ENCODE results near the gene RDH8. TPM values are rescaled to one million over a fixed set of nuclear protein-coding genes. Genes with fewer than 3 reads are reported as not detected.

RDH8 gene
- total and polyA plus RNA-seq, 2 donors (not counting 1 experiment from before 2014, with no cell fraction given): 0.06 TPM; not detected in 1

- Histone ChIP-seq H4K20me1 (ENCODE audit: control insufficient read depth, extremely low read depth, insufficient read depth, low read length) (no peaks in the 10 kb centered on the region), H3K27ac (ENCODE audit: insufficient read depth, low read length) (no peak overlapping the region), H2AFZ (ENCODE audit: low read length) (no peak overlapping the region), H3K4me3 (replicated peaks in 1 of 4; ENCODE audit: control extremely low read depth in 1 of 4, insufficient read depth in 1 of 4, low read depth in 3 of 4, low read length in 4 of 4) (no peak overlapping the region), H3K79me2 (ENCODE audit: control insufficient read depth, insufficient read depth, low read length) (no peaks in the 10 kb centered on the region), H3K36me3 (ENCODE audit: control insufficient read depth, insufficient read depth, low read length) (no peaks in the 10 kb centered on the region), H3K4me1 (ENCODE audit: control insufficient read depth, extremely low read depth, insufficient read depth, low read length) (no peaks in the 10 kb centered on the region), H3K9me3 (ENCODE audit: control insufficient read depth, insufficient read depth, low read depth, low read length) (no peaks in the 10 kb centered on the region), H3K4me2 (ENCODE audit: extremely low read depth, insufficient read depth, low read length) (no peak overlapping the region), H3K27me3 (ENCODE audit: control insufficient read depth, insufficient read depth, low read length) (no peaks in the 10 kb centered on the region), H3K9ac (ENCODE audit: insufficient read depth, low read length) (no peak overlapping the region)
- TF ChIP-seq EZH2 (IDR thresholded peaks at IDR 0.05; ENCODE audit: low read length, missing control alignments): no peak
- no peak for TF ChIP-seq CTCF (conservative IDR thresholded peaks at IDR 0.05 in 1 of 2, IDR thresholded peaks at IDR 0.05 in 1 of 2; ENCODE audit: low read depth in 1 of 2, low read length in 2 of 2)
- no peak for DNase-seq (ENCODE audit: low read depth in 2 of 2)
Measured at GRCh38 chr19:10049626-10050025, 36.3 kb downstream of the RDH8 start.

- no peak for DNase-seq (ENCODE audit: low read depth in 2 of 2)
Measured at GRCh38 chr19:10052602-10053360, 39.5 kb downstream of the RDH8 start.

More at GRCh38 chr19:10052602-10053360, 39.5 kb downstream of the RDH8 start:
- Histone ChIP-seq H4K20me1 (ENCODE audit: control insufficient read depth, extremely low read depth, insufficient read depth, low read length) (no peaks in the 10 kb centered on the region), H3K4me2 (ENCODE audit: extremely low read depth, insufficient read depth, low read length) (no peak overlapping the region), H3K27ac (ENCODE audit: insufficient read depth, low read length) (no peak overlapping the region), H3K9me3 (ENCODE audit: control insufficient read depth, insufficient read depth, low read depth, low read length) (no peaks in the 10 kb centered on the region), H3K79me2 (ENCODE audit: control insufficient read depth, insufficient read depth, low read length) (no peaks in the 10 kb centered on the region), H3K4me1 (ENCODE audit: control insufficient read depth, extremely low read depth, insufficient read depth, low read length) (no peaks in the 10 kb centered on the region), H2AFZ (ENCODE audit: low read length) (no peak overlapping the region), H3K36me3 (ENCODE audit: control insufficient read depth, insufficient read depth, low read length) (no peaks in the 10 kb centered on the region), H3K9ac (ENCODE audit: insufficient read depth, low read length) (no peak overlapping the region), H3K27me3 (ENCODE audit: control insufficient read depth, insufficient read depth, low read length) (no peaks in the 10 kb centered on the region), H3K4me3 (replicated peaks in 1 of 4; ENCODE audit: control extremely low read depth in 1 of 4, insufficient read depth in 1 of 4, low read depth in 3 of 4, low read length in 4 of 4) (no peak overlapping the region)
- TF ChIP-seq EZH2 (IDR thresholded peaks at IDR 0.05; ENCODE audit: low read length, missing control alignments) (no peak), CTCF (conservative IDR thresholded peaks at IDR 0.05 in 1 of 2, IDR thresholded peaks at IDR 0.05 in 1 of 2; ENCODE audit: low read depth in 1 of 2, low read length in 2 of 2) (no peak)

Data from fibroblast of lung (primary cell).